ENCODE results near the gene PLIN5. TPM values are rescaled to one million over a fixed set of nuclear protein-coding genes. Genes with fewer than 3 reads are reported as not detected.

The PLIN5 gene
- total RNA-seq, 3 donors from 2014 or later, result 10.4 to 26.2 (median 15.4) TPM

DNA sequence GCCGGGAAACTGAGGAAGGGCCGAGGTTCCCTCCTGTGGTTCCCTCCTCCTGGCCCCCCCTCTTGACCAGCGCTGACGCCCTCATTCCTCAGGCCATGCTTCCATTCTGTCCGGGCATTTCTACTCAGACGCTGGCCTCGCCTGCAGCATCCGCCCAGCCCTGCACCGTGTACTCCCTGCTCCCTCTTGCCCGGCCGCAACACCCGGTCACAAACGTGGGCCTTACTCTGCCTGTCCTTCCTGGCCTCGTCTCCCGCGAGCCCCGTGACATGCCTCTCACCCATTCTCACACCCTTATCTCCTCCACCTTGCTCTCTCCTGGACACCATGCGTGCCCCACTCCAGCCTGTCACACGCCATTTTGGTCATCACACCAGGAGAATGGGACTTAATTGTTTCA lies 51.6 kb downstream of the PLIN5 start:
- DNase-seq (ENCODE audit: low spot score in 2 of 2), result no peak
- H3K36me3 ChIP-seq, result no peaks in the 10 kb centered on the region
- H3K9me3 ChIP-seq, result no peaks in the 10 kb centered on the region
- H3K27me3 ChIP-seq, result no peaks in the 10 kb centered on the region
- no peak overlapping the region for H3K27ac ChIP-seq
- H3K4me3 ChIP-seq, result no peak overlapping the region
- TF ChIP-seq POLR2A (IDR thresholded peaks at IDR 0.05), result no peak
- TF ChIP-seq, protein P1, sequence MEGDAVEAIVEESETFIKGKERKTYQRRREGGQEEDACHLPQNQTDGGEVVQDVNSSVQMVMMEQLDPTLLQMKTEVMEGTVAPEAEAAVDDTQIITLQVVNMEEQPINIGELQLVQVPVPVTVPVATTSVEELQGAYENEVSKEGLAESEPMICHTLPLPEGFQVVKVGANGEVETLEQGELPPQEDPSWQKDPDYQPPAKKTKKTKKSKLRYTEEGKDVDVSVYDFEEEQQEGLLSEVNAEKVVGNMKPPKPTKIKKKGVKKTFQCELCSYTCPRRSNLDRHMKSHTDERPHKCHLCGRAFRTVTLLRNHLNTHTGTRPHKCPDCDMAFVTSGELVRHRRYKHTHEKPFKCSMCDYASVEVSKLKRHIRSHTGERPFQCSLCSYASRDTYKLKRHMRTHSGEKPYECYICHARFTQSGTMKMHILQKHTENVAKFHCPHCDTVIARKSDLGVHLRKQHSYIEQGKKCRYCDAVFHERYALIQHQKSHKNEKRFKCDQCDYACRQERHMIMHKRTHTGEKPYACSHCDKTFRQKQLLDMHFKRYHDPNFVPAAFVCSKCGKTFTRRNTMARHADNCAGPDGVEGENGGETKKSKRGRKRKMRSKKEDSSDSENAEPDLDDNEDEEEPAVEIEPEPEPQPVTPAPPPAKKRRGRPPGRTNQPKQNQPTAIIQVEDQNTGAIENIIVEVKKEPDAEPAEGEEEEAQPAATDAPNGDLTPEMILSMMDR (IDR thresholded peaks at IDR 0.05), result no peak
- no peak for TF ChIP-seq POLR2AphosphoS5 (IDR thresholded peaks at IDR 0.05)
- H3K4me1 ChIP-seq, result no peaks in the 10 kb centered on the region
- intact Hi-C loops (cut with DNase I; ENCODE audit: low total_unique reads), result no loop called here

DNA sequence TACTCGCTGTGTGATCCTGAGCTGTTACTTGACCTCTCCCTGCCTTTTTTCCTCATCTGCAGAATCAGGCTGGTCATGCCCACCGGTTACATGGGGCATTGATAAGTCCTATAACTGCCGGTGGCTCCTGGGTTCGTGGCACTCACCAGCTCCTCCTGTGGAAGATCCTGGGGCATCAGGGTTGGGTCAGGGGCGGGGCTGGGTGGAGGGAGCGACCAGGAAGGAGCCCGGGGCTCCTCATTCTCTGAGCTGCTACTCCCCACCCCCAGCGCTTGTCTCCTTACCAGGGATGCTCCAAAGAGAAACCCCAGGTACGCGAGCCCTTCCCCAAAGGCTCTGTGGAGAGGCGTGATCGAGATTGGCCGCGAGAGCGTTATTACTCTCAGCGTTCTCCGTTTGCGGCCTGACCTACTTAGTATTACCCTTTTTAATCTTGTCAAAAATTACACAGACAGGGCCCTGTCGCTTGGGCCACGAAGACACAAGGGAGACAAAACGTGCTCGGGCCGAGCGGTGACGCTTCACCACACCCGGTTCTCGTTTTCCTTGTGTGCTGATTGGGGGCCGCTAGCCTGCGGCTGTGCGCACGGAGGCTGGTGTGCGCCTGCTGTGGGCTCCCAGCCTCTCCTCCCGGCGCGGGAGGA lies 52.2 kb downstream of the PLIN5 start:
- no peaks in the 10 kb centered on the region for H3K36me3 ChIP-seq
- H3K4me1 ChIP-seq, result no peaks in the 10 kb centered on the region
- no peaks in the 10 kb centered on the region for H3K9me3 ChIP-seq
- no peaks in the 10 kb centered on the region for H3K27me3 ChIP-seq
- no peak for DNase-seq (ENCODE audit: low spot score in 2 of 2)
- TF ChIP-seq POLR2A (IDR thresholded peaks at IDR 0.05), result no peak
- TF ChIP-seq POLR2AphosphoS5 (IDR thresholded peaks at IDR 0.05), result no peak
- TF ChIP-seq, protein P1 (IDR thresholded peaks at IDR 0.05), result no peak
- H3K27ac ChIP-seq, result no peak overlapping the region
- intact Hi-C loops (cut with DNase I; ENCODE audit: low total_unique reads), result no loop called here
- H3K4me3 ChIP-seq, result no peak overlapping the region

DNA sequence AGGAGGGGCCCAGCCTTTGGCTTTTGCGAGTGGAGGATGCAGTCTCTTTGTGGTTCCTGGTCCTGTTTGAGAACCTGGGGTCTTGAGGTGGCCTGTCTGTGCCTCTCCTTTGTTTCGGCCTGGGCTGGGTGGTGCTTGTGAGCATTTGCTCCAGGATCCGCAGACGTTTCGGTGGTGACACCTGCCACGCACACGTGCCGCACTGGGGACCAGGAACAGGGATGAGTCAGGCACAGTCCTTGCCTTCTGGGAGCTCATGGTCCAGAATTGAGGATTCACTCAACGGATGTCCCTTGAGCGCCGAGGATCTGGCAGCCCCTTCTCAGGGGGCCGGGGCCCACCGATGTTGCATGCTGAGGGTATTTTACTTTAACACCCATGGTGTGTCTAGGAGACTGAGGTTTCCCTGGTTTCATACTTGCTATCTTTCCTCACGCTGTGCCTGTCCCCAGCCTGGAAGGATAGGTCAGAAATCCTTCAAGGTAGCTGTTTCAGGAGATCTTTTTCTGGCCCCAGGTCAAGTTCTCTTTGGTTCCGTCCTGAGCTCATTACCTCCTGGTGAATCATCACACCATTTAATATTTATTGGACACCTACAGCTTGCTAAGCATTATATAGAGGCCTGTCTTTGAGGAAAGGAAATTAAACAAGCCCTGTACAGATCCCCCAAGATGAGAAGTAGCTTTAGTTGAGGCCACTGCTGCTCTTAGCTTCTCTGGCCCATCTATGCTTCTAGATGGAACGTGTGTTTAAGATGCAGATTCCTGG lies 57.8 kb downstream of the PLIN5 start:
- intact Hi-C loops (cut with DNase I; ENCODE audit: low total_unique reads), result no loop called here
- no peak overlapping the region for H3K27ac ChIP-seq
- H3K4me1 ChIP-seq, result peaks cover 8 to 13% of the 10 kb centered on the region in 2 donors
- TF ChIP-seq, protein P1 (IDR thresholded peaks at IDR 0.05), result no peak
- TF ChIP-seq POLR2A (IDR thresholded peaks at IDR 0.05) (no peak), POLR2AphosphoS5 (IDR thresholded peaks at IDR 0.05) (no peak)
- H3K36me3 ChIP-seq, result no peaks in the 10 kb centered on the region
- H3K4me3 ChIP-seq, result no peak overlapping the region
- no peaks in the 10 kb centered on the region for H3K27me3 ChIP-seq
- H3K9me3 ChIP-seq, result no peaks in the 10 kb centered on the region
- no peak for DNase-seq (ENCODE audit: low spot score in 2 of 2)

DNA sequence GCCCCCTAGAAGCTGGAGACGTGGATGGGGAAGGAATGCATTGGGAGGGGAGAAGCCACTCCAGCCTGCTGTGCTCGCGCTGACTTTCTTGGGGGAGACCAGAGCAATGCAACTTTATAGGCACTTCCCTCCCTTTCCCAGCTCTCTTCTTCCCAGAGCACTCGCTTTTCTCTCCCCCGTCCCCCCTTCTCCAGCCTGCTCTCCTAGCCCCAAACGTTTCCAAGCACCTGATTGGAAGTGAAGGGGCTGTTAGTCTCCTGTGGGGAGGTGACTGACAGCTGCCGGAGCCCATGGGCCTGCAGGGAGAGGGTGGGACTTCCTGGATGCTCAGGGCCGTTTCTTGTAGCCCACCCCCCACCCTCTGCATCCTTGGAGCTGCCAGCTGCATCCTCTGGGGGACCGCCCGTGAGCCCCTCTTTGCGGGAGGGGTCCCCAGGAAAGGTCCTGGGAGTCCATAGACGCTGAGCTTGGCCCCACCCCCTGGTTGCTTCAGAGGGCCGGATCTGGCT lies 60.5 kb downstream of the PLIN5 start:
- Histone ChIP-seq H3K27me3 (no peaks in the 10 kb centered on the region), H3K9me3 (no peaks in the 10 kb centered on the region), H3K4me1 (peaks cover 8 to 13% of the 10 kb centered on the region in 2 donors), H3K36me3 (no peaks in the 10 kb centered on the region), H3K4me3 (peak overlapping the region; percentile 95 to 99 (median 97)), H3K27ac (no peak overlapping the region)
- no peak for TF ChIP-seq POLR2AphosphoS5 (IDR thresholded peaks at IDR 0.05)
- no peak for TF ChIP-seq POLR2A (IDR thresholded peaks at IDR 0.05)
- TF ChIP-seq, protein P1 (IDR thresholded peaks at IDR 0.05), result no peak
- no peak for DNase-seq (ENCODE audit: low spot score in 2 of 2)
- intact Hi-C loops (cut with DNase I; ENCODE audit: low total_unique reads), result no loop called here

Measured in breast epithelium (tissue), 4 donors.